Measurements from ENCODE around the gene LAMA5.

The LAMA5 gene

GRCh38 chr20:62281161-62281933, 85.8 kb downstream of the LAMA5 start:
- DNase-seq = peak; percentile 78

- DNase-seq = no peak
Observed at GRCh38 chr20:62280303-62280702, 86.8 kb downstream of the LAMA5 start.

GRCh38 chr20:62277253-62277652, 89.9 kb downstream of the LAMA5 start:
- no peak for DNase-seq

- no peak for DNase-seq
Observed at GRCh38 chr20:62276439-62276838, 90.7 kb downstream of the LAMA5 start.

- DNase-seq = no peak
Observed at GRCh38 chr20:62275219-62275618, 91.9 kb downstream of the LAMA5 start.

GRCh38 chr20:62274332-62274950, 92.7 kb downstream of the LAMA5 start:
- no peak for DNase-seq

- DNase-seq = no peak
Observed at GRCh38 chr20:62273416-62273815, 93.7 kb downstream of the LAMA5 start.

GRCh38 chr20:62272200-62272599, 94.9 kb downstream of the LAMA5 start:
- DNase-seq = no peak

- DNase-seq = no peak
Observed at GRCh38 chr20:62269871-62270270, 97.2 kb downstream of the LAMA5 start.

GRCh38 chr20:62269378-62269777, 97.7 kb downstream of the LAMA5 start:
- no peak for DNase-seq

GRCh38 chr20:62268228-62268900, 98.7 kb downstream of the LAMA5 start:
- DNase-seq = no peak

- no peak for DNase-seq
Observed at GRCh38 chr20:62267543-62267942, 99.6 kb downstream of the LAMA5 start.

GRCh38 chr20:62266851-62267250, 100.3 kb downstream of the LAMA5 start:
- no peak for DNase-seq

- DNase-seq = no peak
Observed at GRCh38 chr20:62266340-62266739, 100.8 kb downstream of the LAMA5 start.

GRCh38 chr20:62265365-62265764, 101.7 kb downstream of the LAMA5 start:
- no peak for DNase-seq

GRCh38 chr20:62263396-62263795, 103.7 kb downstream of the LAMA5 start:
- no peak for DNase-seq

- DNase-seq = no peak
Observed at GRCh38 chr20:62262064-62262463, 105.0 kb downstream of the LAMA5 start.

- no peak for DNase-seq
Observed at GRCh38 chr20:62259294-62259565, 107.9 kb downstream of the LAMA5 start.
